NK-92 (cell line): ENCODE data around the gene ZRANB3.
"Not testable (repeated sequence)": the region's sequence is repeated elsewhere in the genome, so short reads cannot be mapped to it uniquely, and the experiment has no call there.

ENCODE experiments used
- DNase-seq: peaks from one replicate; lab custom pipeline; 2025; ENCODE audit not compliant: unreplicated experiment; lab: John Stamatoyannopoulos, UW

Gene ZRANB3

DNA sequence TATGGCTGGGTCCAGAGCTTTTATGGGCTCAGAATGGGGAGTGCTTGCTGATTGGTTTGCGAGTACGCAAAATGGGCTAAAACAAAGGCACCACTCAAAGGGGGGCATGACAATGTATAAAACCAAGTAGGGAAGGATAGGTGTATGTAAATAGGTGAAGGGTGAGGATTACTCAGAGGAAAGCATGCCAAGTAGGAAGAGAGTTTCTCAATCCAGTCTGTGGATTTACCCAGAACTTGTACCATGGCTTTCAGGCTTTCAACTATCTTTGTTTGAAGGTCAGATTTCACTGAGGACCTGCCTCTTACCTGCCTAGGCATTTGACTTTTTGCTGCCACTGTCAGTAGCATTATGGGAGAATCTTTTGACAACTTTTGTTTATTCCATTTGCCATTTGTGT lies 386.7 kb downstream of the ZRANB3 start:
- no peak for DNase-seq

DNA sequence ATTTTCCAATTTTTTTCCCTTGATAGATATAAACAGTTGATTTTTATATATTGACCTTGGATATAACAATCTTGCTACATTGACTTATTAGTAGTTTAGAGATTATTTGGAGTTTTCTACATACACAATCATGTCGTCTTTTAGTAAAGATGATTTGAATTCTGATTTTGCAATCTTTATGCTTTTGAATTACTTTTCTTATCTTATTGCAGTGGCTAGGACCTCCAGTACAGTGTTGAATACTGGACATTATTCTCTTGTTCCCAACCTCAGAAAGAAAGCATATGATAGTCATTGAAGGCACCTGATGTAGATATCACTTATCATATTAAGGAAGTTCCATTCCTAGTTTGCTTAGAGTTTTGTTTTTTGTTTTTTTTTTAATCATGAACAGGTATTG lies 388.7 kb downstream of the ZRANB3 start:
- DNase-seq, result no peak

DNA sequence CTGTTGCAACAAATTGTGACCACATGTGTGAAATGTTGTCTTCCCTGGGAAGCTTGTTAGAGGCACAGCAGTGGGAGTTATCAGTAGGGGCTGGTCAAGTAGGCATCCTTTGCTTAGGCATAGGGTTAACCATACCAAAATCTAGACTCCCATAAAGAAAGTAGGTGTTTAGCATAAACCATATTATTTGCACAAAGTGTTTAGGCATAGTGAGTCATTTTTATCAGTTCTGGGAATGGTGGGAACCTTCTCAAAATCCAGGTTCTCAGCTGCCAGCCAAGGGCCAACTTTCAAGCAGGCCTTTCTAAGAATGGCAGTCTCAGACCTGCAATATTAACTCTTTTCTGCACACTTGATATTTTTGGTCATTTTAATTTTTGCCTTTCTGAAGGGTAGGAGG lies 390.4 kb downstream of the ZRANB3 start:
- no peak for DNase-seq

DNA sequence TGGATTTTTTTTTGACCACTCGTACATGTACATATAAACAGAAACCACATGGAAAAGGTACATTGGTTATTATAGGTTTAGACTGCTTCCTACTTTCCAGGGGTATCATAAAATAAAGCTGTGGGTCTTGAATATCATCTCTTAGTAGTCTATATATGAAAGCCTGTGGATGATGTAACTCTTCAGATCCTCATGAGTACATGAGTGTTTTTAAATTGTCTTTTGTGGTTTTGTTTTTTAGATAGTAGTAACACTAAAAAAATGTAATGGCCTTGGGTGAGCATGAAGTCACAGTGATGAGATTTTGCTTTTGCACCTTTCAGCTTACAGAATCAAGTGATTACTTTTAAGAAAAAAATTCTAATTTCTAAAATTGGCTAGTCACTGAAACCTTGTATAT lies 398.7 kb downstream of the ZRANB3 start:
- no peak for DNase-seq

GRCh38 chr2:135130751-135131150 lies 400.3 kb downstream of the ZRANB3 start:
- DNase-seq, result no peak

- DNase-seq, result no peak
Measured at GRCh38 chr2:135125940-135126339, 405.1 kb downstream of the ZRANB3 start.

DNA sequence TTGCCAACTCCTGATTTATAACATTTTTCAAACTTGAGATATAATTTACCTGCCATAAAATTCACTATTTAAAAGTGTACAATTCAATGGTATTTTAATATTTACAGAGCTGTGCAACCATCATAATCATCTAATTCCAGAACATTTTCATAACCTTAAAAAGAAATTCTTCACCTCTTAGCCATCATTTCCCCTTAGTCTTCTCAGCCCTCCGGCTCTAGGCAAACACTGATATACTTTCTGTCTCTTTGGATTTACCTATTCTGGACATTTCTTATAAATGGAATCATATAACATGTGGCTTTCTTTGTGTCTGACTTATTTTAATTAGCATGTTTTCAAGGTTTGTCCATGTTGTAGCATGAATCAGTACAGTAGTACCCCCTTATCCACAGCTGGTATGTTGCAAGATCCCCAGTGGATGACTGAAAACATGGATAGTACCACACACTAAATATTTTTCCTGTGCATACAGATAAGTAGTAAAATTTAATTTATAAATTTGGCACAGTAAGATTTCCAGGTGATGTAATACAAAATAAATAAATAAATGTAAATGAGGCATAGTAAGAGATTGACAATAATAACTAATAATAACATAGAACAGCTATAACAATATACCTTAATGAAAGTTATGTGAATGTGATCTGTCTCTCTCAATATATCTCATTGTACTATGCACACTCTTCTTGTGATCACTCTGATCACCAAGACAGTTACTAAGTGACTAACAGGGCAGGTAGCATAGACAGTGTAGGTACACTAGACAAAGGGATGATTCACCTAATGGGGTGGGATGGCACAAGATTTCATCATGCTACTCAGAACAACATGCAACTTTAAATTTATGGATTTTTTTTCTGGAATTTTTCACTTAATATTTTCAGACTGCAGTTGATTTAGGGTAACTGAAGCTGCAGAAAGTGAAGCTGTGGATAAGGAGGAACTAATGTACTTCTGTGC lies 405.8 kb downstream of the ZRANB3 start:
- DNase-seq, result no peak

DNA sequence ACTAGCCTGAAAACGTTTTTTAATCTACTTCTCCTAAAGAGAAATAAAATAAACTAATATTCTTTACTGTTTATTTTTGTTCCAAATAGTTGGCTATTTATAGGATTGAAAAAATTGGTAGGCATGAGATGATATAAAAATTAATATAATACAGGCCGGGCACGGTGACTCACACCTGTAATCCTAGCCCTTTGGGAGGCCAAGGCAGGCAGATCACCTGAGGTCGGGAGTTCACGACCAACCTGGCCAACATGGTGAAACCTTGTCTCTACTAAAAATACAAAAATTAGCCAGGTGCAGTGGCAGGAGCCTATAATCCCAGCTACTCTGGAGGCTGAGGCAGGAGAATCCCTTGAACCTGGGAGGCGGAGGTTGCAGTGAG lies 409.4 kb downstream of the ZRANB3 start:
- DNase-seq, result not testable (repeated sequence)

GRCh38 chr2:135121016-135121657 lies 409.9 kb downstream of the ZRANB3 start:
- no peak for DNase-seq

- no peak for DNase-seq
Measured at GRCh38 chr2:135119582-135119981, 411.4 kb downstream of the ZRANB3 start.

DNA sequence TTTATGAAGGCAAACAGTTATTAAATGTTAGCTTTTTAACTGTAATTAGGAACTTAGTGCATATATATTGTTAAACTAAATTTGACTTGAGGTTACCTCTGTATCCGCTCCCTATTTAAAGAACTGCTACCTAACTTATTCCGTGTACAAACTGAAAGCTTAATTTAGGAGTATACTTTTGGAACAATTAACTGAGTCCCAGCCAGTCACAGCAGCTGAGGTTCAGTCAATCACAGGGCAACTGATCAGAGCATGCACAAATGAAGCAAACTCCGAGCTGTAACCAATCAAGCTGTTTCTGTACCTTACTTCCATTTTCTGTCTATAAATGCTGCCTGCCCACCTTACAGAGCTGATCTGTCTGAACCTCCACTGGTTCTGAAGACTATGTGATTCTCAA lies 417.7 kb downstream of the ZRANB3 start:
- no peak for DNase-seq

DNA sequence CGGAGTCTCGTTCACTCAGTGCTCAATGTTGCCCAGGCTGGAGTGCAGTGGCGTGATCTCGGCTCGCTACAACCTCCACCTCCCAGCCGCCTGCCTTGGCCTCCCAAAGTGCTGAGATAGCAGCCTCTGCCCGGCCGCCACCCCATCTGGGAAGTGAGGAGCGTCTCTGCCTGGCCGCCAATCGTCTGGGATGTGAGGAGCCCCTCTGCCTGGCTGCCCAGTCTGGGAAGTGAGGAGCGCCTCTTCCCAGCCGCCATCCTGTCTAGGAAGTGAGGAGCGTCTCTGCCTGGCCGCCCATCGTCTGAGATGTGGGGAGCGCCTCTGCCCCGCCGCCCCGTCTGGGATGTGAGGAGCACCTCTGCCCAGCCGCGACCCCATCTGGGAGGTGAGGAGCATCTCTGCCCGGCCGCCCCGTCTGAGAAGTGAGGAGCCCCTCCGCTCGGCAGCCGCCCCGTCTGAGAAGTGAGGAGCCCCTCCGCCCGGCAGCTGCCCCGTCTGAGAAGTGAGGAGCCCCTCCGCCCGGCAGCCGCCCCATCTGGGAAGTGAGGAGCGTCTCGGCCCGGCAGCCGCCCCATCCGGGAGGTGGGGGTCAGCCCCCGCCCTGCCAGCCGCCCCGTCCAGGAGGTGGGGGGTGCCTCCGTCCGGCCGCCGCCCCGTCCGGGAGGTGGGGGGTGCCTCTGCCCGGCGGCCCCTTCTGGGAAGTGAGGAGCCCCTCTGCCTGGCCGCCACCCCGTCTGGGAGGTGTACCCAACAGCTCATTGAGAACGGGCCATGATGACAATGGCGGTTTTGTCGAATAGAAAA lies 425.3 kb downstream of the ZRANB3 start:
- DNase-seq, result not testable (repeated sequence)

GRCh38 chr2:135103843-135104242 lies 427.2 kb downstream of the ZRANB3 start:
- no peak for DNase-seq

DNA sequence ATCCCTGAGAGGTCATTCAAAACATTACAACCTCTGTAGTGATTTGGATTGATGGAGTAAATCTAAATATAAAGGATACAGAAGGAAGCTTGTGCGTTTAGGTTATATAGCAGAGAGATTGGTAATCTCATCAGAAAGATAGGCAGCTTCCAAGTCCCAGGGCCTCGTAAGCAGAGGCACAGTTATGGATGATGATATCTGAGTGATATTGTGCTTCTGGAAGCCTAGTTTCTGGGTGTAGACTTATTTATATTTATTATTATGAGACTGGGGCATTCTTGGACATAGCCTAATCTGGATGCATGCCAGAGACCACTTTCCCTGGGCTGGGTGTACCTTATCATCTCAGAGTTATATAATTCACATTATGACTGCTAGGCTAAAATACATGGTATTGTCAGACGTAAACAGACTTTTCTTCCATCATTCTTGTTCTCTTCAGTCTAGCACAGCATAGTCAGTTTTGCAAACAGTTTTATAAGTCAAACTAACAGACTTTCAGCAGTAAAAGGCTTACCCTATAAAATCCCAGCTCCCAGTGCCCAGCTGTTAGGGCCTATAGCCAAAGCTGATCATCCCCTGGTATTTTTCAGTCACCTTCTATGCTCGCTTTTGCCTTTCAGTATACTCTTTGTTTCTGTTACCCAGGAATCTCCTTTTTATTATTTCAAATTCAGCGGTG lies 431.1 kb downstream of the ZRANB3 start:
- no peak for DNase-seq

DNA sequence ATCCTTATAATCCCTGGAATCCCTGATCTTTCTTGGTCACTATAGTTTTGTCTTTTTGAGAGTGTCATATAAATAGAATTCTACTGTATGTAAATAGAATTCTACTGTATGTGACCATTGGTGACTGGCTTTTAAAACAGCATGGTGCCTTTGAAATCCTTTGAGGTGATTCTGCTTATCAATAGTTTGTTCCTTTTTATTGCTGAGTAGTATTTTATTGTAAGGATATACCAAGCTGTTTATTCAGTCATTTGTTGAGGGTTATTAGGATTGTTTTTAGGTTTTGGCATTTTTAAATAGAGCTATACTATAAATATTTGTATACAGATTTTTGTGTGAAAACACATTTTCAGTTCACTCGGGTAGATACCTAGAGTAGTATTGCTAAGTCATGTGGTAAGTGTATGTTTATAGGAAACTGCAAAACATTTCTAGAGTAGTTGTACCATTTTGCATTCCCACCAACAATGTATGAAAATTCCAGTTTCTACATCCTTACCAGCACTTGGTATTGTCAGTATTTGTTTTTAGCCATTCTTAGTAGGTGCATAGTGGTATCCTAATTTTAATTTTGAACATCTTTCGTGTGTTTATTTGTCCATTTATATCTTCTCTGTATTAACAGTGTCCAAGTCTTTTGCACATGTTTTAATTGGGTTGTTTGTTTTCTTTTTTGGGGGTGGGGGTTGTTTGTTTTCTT lies 433.3 kb downstream of the ZRANB3 start:
- no peak for DNase-seq

GRCh38 chr2:135096665-135097446 lies 434.2 kb downstream of the ZRANB3 start:
- DNase-seq, result no peak

- DNase-seq, result no peak
Measured at GRCh38 chr2:135095591-135095990, 435.4 kb downstream of the ZRANB3 start.

DNA sequence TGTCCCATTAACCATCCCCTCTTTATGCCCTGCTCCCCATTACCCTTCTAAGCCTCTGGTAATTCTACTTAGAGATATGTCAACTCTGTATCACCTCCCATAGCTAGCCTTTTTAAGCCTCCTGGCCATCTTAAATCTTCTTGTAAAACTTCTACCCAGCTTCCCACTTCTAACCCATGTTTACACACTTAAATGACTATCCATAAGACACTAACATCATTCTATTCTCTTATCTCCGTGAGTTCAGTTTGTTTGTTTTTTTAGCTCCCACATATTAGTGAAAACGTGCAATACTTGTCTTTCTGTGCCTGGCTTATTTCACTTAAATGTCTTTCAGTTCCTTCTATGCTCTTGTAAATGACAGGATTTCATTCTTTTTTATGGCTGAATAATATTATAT lies 436.5 kb downstream of the ZRANB3 start:
- no peak for DNase-seq

DNA sequence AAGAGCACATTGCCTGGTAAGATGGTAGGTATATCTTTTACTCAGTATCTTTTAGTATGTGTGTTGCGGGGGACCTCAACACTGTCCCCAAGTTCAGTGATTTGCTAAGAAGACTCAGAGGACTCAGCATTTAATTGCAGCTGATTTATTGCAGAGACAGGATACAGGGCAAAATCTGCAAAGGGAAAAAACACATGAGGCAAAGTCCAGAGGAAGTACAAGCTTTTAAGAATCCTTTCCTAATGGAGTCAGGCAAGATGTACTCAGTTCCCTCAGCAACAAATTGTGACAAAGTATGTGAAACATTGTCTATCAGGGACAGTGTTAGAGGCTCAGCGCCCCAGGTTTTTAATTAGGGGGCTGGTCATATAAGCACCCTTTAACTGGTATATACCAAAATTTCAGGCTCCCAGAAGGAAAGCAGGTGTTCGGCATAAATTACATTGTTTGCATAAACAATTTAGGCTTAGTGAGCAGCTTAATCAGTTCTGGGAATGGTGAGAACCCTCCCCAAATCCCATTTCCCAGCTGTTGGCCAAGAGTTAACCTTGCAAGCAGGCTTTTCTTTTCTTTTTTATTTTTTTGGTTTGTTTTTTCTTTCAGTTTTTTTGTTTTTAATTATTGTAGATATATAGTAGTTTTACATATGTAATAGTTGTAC lies 437.2 kb downstream of the ZRANB3 start:
- no peak for DNase-seq
